HUES48 (cell line): ENCODE measurements around the gene PDK2.

ENCODE experiments used
- H3K27ac ChIP-seq: one replicate; pipeline ENCODE4 v1.7.0; 2013; ENCODE audit warnings: low read depth, low read length, inconsistent platforms
- H3K27me3 ChIP-seq: 2 replicates; pipeline ENCODE4 v1.6.1; 2013; ENCODE audit warnings: mild to moderate bottlenecking, low read length; ENCODE audit not compliant: control insufficient read depth, insufficient read depth
- H3K36me3 ChIP-seq: 2 replicates; pipeline ENCODE4 v1.6.1; 2013; ENCODE audit warnings: low read length; ENCODE audit not compliant: control insufficient read depth, insufficient read depth
- H3K4me1 ChIP-seq: 2 replicates; pipeline ENCODE4 v1.6.1; 2013; ENCODE audit warnings: mild to moderate bottlenecking, low read length; ENCODE audit not compliant: control insufficient read depth, insufficient read depth
- H3K4me3 ChIP-seq: 2 replicates; pipeline ENCODE4 v1.5.1; 2013; ENCODE audit warnings: mild to moderate bottlenecking, low read depth, low read length
- H3K9ac ChIP-seq: 2 replicates; pipeline ENCODE4 v1.6.1; 2013; ENCODE audit warnings: mild to moderate bottlenecking, low read depth, low read length, moderate library complexity
- H3K9me3 ChIP-seq: 2 replicates; pipeline ENCODE4 v1.6.1; 2013; ENCODE audit warnings: low read length; ENCODE audit not compliant: control insufficient read depth, insufficient read depth

PDK2 gene

DNA sequence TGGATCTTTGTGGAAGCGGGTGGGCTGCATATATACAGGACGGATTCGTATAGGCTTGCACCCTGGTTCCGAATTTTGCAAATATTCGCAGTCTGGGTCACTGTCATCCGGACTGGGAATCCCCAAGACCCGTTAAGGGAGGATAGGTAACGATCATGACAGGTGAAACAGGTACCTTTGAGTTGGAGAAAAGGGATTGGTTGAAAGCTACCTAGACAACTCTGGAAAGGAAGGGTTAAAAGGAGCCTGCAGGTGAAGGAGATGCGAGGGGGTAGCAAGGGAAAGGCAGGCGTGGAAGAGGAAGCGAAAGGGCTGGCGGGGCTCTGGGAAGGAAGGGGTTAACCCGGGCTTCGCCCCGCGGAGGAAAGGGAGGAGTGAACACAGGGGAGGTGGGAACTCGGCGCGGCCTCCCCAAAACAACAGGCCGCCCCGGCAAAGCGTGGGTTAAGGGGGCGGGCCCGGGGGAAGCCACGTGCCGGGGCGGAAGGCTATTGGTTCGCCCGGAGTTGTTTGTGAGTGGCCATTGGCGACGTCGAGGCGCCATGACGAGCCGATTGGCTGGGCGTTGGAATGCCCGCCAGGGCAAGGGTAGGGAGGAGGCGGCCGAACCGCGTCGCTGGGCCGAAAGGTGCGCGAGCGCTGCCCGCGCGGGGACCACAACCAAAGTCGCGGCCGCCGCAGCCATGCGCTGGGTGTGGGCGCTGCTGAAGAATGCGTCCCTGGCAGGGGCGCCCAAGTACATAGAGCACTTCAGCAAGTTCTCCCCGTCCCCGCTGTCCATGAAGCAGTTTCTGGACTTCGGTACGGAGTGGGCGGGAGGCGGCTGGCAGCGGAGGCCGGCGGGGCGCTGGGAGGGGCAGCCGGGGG, at the start of gene PDK2:
Gene PDK2, plus strand, starts transcription at position 599 of the 867 bp plus-strand sequence. Its CDS starts 85 bp downstream, at position 684.
- Histone ChIP-seq H3K36me3 (no peaks in the 10 kb centered on the region), H3K27me3 (0 out of 2 replicates have a peak, but pooled peaks cover 4% of the 10 kb centered on the region), H3K4me3 (peak within 1 kb of the TSS; percentile 86), H3K27ac (peak within 1 kb of the TSS; percentile 73), H3K9ac (no peak within 1 kb of the TSS), H3K9me3 (no peaks in the 10 kb centered on the region), H3K4me1 (peaks cover 9% of the 10 kb centered on the region; the same call in 1 of the 2 replicates)

GRCh38 chr17:50046179-50046578, 49.0 kb upstream of the PDK2 start:
- Histone ChIP-seq H3K27ac (no peak overlapping the region), H3K36me3 (no peaks in the 10 kb centered on the region), H3K9ac (no peak overlapping the region), H3K4me3 (no peak overlapping the region), H3K27me3 (no peaks in the 10 kb centered on the region), H3K9me3 (no peaks in the 10 kb centered on the region), H3K4me1 (peaks cover 8% of the 10 kb centered on the region)

GRCh38 chr17:50046667-50047066, 48.5 kb upstream of the PDK2 start:
- H3K36me3 ChIP-seq = no peaks in the 10 kb centered on the region
- H3K4me1 ChIP-seq = peaks cover 13% of the 10 kb centered on the region
- H3K4me3 ChIP-seq = no peak overlapping the region
- H3K9ac ChIP-seq = no peak overlapping the region
- H3K27me3 ChIP-seq = no peaks in the 10 kb centered on the region
- no peaks in the 10 kb centered on the region for H3K9me3 ChIP-seq
- H3K27ac ChIP-seq = no peak overlapping the region

- Histone ChIP-seq H3K27me3 (no peaks in the 10 kb centered on the region), H3K9ac (no peak overlapping the region), H3K36me3 (no peaks in the 10 kb centered on the region), H3K4me1 (peaks cover 17% of the 10 kb centered on the region), H3K27ac (peak overlapping the region; percentile 75), H3K4me3 (no peak overlapping the region), H3K9me3 (no peaks in the 10 kb centered on the region)
Measured at GRCh38 chr17:50047083-50047482, 48.1 kb upstream of the PDK2 start.

GRCh38 chr17:50047488-50048126, 47.5 kb upstream of the PDK2 start:
- no peaks in the 10 kb centered on the region for H3K9me3 ChIP-seq
- no peak overlapping the region for H3K4me3 ChIP-seq
- H3K36me3 ChIP-seq = no peaks in the 10 kb centered on the region
- peaks cover 22% of the 10 kb centered on the region for H3K4me1 ChIP-seq
- peak overlapping the region; percentile 75 for H3K27ac ChIP-seq
- H3K9ac ChIP-seq = no peak overlapping the region
- H3K27me3 ChIP-seq = no peaks in the 10 kb centered on the region

DNA sequence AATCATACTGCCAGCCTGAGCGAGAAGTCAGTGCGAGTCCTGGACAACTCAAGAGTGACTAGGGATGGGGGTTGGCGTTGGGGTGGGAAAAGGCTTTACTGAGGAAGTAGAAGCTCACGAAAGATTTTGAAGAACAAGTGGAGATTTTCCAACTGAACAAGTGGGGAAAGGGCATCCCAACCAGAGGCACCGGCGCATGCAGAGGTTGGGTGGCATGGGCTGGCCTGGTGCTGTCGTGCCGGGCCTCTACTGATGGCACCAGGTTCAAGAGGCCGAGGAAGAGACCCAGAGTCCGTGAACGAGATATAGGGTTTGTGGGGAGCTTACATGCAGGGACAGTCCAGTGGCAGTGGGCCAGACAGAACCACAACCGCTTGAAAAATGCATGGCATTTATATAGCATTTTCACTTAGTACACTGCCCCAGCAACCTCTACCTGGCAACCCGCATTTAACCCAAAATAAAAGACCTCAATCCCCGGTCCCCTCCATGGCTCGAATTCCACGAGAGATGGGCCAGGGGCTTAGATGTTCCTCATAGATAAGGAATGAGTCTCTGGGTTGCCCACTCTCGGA, 46.9 kb upstream of the PDK2 start:
- Histone ChIP-seq H3K4me3 (no peak overlapping the region), H3K4me1 (peaks cover 26% of the 10 kb centered on the region), H3K27ac (peak overlapping the region; percentile 75), H3K9ac (no peak overlapping the region), H3K36me3 (no peaks in the 10 kb centered on the region), H3K9me3 (no peaks in the 10 kb centered on the region), H3K27me3 (no peaks in the 10 kb centered on the region)

DNA sequence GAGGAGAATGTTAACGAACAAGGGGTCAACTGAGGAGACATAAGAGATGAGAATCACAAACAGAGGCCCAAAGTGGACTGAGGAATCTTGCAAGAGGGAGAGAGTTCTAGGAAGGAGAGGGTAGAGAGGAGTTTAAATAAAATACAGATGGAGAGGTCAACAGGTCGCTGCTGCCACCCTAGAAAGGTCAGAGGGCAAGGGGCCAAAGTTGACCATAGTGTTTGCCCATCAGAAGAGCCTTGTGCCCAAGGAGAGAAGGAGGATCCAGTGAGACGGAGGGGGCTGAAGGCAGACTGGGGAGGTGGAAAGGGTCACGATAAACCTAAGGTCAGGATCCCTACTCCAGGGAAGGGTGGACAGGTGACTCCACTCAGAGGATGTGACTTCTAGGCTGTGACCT, 46.2 kb upstream of the PDK2 start:
- Histone ChIP-seq H3K27ac (no peak overlapping the region), H3K9me3 (no peaks in the 10 kb centered on the region), H3K9ac (no peak overlapping the region), H3K36me3 (no peaks in the 10 kb centered on the region), H3K4me1 (peaks cover 26% of the 10 kb centered on the region), H3K4me3 (no peak overlapping the region), H3K27me3 (no peaks in the 10 kb centered on the region)

GRCh38 chr17:50049636-50050035, 45.5 kb upstream of the PDK2 start:
- peaks cover 26% of the 10 kb centered on the region for H3K4me1 ChIP-seq
- H3K27ac ChIP-seq = no peak overlapping the region
- no peaks in the 10 kb centered on the region for H3K36me3 ChIP-seq
- no peaks in the 10 kb centered on the region for H3K9me3 ChIP-seq
- H3K27me3 ChIP-seq = no peaks in the 10 kb centered on the region
- no peak overlapping the region for H3K9ac ChIP-seq
- H3K4me3 ChIP-seq = no peak overlapping the region

DNA sequence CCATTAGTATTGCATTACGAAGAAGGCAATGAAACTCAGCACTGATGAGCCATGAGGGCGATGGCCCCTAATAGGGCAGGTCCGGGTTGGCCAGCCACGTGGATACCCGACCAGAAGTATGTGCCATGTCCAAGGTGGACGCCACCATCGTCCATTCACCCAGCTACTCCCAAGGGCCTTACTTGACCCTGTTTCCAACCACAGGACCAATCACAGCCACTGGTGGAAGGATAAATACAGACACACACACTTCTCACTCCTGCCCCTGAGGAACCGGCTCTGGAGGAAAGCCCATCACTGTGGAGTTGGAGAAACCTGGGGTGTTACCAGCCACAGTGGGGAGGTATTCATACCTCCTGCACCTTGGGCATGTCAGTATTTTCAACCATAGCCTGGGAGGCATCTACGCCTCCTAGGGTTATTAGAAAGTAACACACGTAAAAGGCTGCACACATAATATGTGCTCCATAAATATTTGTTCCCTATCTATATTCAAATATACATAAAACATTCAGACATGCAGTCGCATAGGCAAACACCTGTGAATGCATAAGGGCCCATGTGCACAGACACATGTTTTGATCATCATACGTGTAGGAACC, 44.6 kb upstream of the PDK2 start:
- Histone ChIP-seq H3K4me3 (no peak overlapping the region), H3K9ac (no peak overlapping the region), H3K4me1 (peaks cover 26% of the 10 kb centered on the region), H3K9me3 (no peaks in the 10 kb centered on the region), H3K36me3 (no peaks in the 10 kb centered on the region), H3K27ac (peak overlapping the region; percentile 76), H3K27me3 (no peaks in the 10 kb centered on the region)

- no peak overlapping the region for H3K9ac ChIP-seq
- H3K4me3 ChIP-seq = no peak overlapping the region
- peak overlapping the region; percentile 76 for H3K27ac ChIP-seq
- no peaks in the 10 kb centered on the region for H3K36me3 ChIP-seq
- no peaks in the 10 kb centered on the region for H3K9me3 ChIP-seq
- no peaks in the 10 kb centered on the region for H3K27me3 ChIP-seq
- peaks cover 26% of the 10 kb centered on the region for H3K4me1 ChIP-seq
Measured at GRCh38 chr17:50051082-50051576, 44.0 kb upstream of the PDK2 start.
